Effector memory CD8-positive, alpha-beta T cell (primary cell): Measurements from ENCODE around the gene C1orf185.

Experiments used
- ATAC-seq: fragments of 150-1000 bp; cut with Tn5 transposase; replicated peaks from 2 replicates; pipeline ENCODE4 v1.10.0; 2021; ENCODE audit warnings: mild to moderate bottlenecking, moderate library complexity
- DNase-seq, 3 experiments: peaks; one replicate each; pipeline ENCODE4 v3.0.0; 2021
- H3K27ac Mint-ChIP-seq, 2 donors: one replicate each; pipeline ENCODE4 v1.8.0; 2022; ENCODE audit warnings: mild to moderate bottlenecking in 2 of 2, mixed read lengths in 2 of 2, moderate library complexity in 2 of 2
- H3K27me3 Mint-ChIP-seq, 2 donors: one replicate each; pipeline ENCODE4 v1.8.0; 2022; ENCODE audit warnings: mixed read lengths in 2 of 2
- H3K36me3 Mint-ChIP-seq: one replicate; pipeline ENCODE4 v1.8.0; 2022; ENCODE audit warnings: mild to moderate bottlenecking, moderate library complexity, mixed read lengths; ENCODE audit not compliant: insufficient read depth
- H3K4me1 Mint-ChIP-seq, 2 donors: one replicate each; pipeline ENCODE4 v1.8.0; 2022; ENCODE audit warnings: low read depth in 2 of 2, mixed read lengths in 2 of 2
- H3K4me3 Mint-ChIP-seq, 2 donors: one replicate each; pipeline ENCODE4 v1.8.0; 2022; ENCODE audit warnings: mild to moderate bottlenecking in 2 of 2, mixed read lengths in 2 of 2, moderate library complexity in 2 of 2
- H3K9me3 Mint-ChIP-seq, 2 donors: one replicate each; pipeline ENCODE4 v1.8.0; 2022; ENCODE audit warnings: mixed read lengths in 2 of 2

Gene C1orf185

GRCh38 chr1:51193564-51193963, 91.5 kb downstream of the C1orf185 start:
- H3K27ac Mint-ChIP-seq: no peak overlapping the region
- no peaks in the 10 kb centered on the region for H3K9me3 Mint-ChIP-seq
- H3K36me3 Mint-ChIP-seq: no peaks in the 10 kb centered on the region
- H3K4me1 Mint-ChIP-seq: no peaks in the 10 kb centered on the region
- no peaks in the 10 kb centered on the region for H3K27me3 Mint-ChIP-seq
- no peak for DNase-seq
- no peak overlapping the region for H3K4me3 Mint-ChIP-seq
- ATAC-seq: no peak
